ENCODE results near the gene DHH. TPM values are rescaled to one million over a fixed set of nuclear protein-coding genes. Genes with fewer than 3 reads are reported as not detected.
A peak's percentile ranks its signal among the peaks of the same experiment; 100 is the strongest.

Gene DHH
- total and polyA plus RNA-seq, 10 of the 15 experiments (the other 5 are each of a cell fraction or from before 2014, with no cell fraction given), result 0.01 TPM; not detected in 9

DNA sequence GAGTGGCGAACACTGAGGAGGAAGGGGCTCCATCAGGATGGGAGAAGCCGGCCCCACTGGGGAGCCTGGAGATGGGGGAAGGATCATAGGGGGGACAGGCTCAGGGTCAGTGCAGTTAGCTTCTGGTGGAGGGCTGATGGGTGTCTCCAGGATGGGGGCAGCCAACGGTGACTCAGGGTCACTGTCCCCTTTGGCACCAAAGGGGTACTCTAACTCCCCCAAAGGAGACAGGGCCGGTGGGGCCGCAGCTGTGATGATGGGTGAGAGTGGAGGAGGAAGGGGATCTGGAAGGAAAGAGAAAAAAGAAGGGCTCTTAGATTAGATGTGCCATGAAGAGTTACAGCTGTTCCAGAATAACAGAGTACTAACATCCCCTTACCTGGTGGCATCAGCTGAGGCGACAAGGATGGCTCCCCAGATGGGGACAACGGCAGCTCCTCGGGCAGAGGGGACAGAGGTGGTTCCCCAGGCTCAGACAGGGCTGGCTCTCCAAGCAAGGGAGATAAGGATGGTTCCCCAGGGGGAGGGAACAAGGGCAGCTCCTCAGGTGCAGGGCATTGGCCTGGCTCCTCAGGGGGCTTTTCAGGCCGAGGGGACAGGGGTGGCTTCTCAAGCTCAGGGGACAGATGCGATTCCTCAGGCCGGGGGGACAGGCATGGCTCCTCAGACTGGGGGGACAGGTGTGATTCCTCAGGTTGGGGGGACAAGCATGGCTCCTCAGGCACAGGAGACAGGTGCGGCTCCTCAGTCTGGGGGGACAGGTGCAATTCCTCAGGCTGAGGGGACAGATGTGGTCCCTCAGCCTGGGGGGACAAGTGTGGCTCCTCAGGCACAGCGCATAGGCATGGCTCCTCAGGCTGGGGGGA, 43.9 kb downstream of the DHH start:
- ChIA-PET POLR2A (interaction anchor here (1.0 kb wide), 1 partner anchor 13 kb away, joined by 3 read pairs; no protein-coding TSS in a partner anchor), RAD21 (ENCODE audit: unreplicated experiment) (no interaction called here), SMC1A (ENCODE audit: uncharacterized antibody, unreplicated experiment) (no interaction called here), CTCF (no interaction called here)
- no peak overlapping the region for H3K4me2 ChIP-seq (ENCODE audit: control insufficient read depth, insufficient read depth)
- ATAC-seq (no peak), DNase-seq (ENCODE audit: low read depth, low spot score) (no peak), FAIRE-seq (no peak)
- intact Hi-C loops (cut with micrococcal nuclease; ENCODE audit: unreplicated experiment), result no loop called here
- no peak overlapping the region for H3K4me3 ChIP-seq
- H3K9ac ChIP-seq (ENCODE audit: control insufficient read depth, insufficient read depth, low read length), result no peak overlapping the region
- no TSS peak for BruUV-seq (replicated peaks)
- no peak overlapping the region for H3K27ac ChIP-seq (ENCODE audit: control insufficient read depth, insufficient read depth)
- 95% methylated on average over 13 of the region's 13 CpGs for WGBS (ENCODE audit: insufficient coverage, insufficient replicate concordance, low lambda C conversion rate, missing lambda C conversion rate)
- H3K9me3 ChIP-seq (replicated peaks; ENCODE audit: control insufficient read depth, insufficient read depth, low read length), result no peaks in the 10 kb centered on the region
- TF ChIP-seq POLR2A (IDR thresholded peaks at IDR 0.05; ENCODE audit: low read depth, low read length) (0 out of 2 replicates have a peak, but pooled peaks have one; percentile 33), GABPA (IDR thresholded peaks at IDR 0.05; ENCODE audit: low read depth) (no peak), PAX5 (IDR thresholded peaks at IDR 0.05; ENCODE audit: borderline replicate concordance, low read depth, low read length) (no peak), TCF12 (IDR thresholded peaks at IDR 0.05; ENCODE audit: low read depth, low read length) (no peak), RAD51 (IDR thresholded peaks at IDR 0.05) (no peak), DPF2 (IDR thresholded peaks at IDR 0.05) (no peak)
- H4K20me1 ChIP-seq (ENCODE audit: control insufficient read depth, insufficient read depth), result peaks cover 20% of the 10 kb centered on the region
- peaks cover 49 to 71% of the 10 kb centered on the region in 2 experiments for H3K36me3 ChIP-seq (ENCODE audit: control insufficient read depth in 2 of 2, insufficient read depth in 2 of 2, low read length in 1 of 2)
- H3K79me2 ChIP-seq (ENCODE audit: control insufficient read depth, insufficient read depth, low read length), result peaks cover 16% of the 10 kb centered on the region
- H2AFZ ChIP-seq (ENCODE audit: control insufficient read depth, low read depth, low read length), result no peak overlapping the region
- in situ Hi-C loops (cut with MboI), result no loop called here
- no peaks in the 10 kb centered on the region for H3K4me1 ChIP-seq (ENCODE audit: control insufficient read depth, insufficient read depth, low read length)
- no peaks in the 10 kb centered on the region for H3K27me3 ChIP-seq (replicated peaks in 1 of 2; ENCODE audit: control insufficient read depth in 2 of 2, insufficient read depth in 2 of 2, low read length in 1 of 2)

GRCh38 chr12:49049566-49050224, 44.9 kb downstream of the DHH start:
- WGBS (ENCODE audit: insufficient coverage, insufficient replicate concordance, low lambda C conversion rate, missing lambda C conversion rate), result 95% methylated on average over 20 of the region's 20 CpGs
- CTCF ChIA-PET, result interaction anchor here (1.7 kb wide), 1 partner anchor 12 kb away, joined by 4 read pairs; no protein-coding TSS in a partner anchor
- intact Hi-C loops (cut with micrococcal nuclease; ENCODE audit: unreplicated experiment) (no loop called here), in situ Hi-C loops (cut with MboI) (no loop called here)
- no peaks in the 10 kb centered on the region for H3K4me1 ChIP-seq (ENCODE audit: control insufficient read depth, insufficient read depth, low read length)
- BruUV-seq (replicated peaks), result no TSS peak
- no peak for FAIRE-seq
- H3K9ac ChIP-seq (ENCODE audit: control insufficient read depth, insufficient read depth, low read length), result no peak overlapping the region
- no peak overlapping the region for H3K4me3 ChIP-seq
- TF ChIP-seq POLR2A (IDR thresholded peaks at IDR 0.05; ENCODE audit: low read depth, low read length) (0 out of 2 replicates have a peak, but pooled peaks have one; percentile 32), JUNB (IDR thresholded peaks at IDR 0.05) (no peak), SUPT20H (IDR thresholded peaks at IDR 0.05; ENCODE audit: borderline replicate concordance, control insufficient read depth, low read depth, low read length) (no peak), KAT2A (conservative IDR thresholded peaks at IDR 0.05; ENCODE audit: control insufficient read depth, low read depth, low read length) (no peak)
- TF ChIP-seq, protein P1, sequence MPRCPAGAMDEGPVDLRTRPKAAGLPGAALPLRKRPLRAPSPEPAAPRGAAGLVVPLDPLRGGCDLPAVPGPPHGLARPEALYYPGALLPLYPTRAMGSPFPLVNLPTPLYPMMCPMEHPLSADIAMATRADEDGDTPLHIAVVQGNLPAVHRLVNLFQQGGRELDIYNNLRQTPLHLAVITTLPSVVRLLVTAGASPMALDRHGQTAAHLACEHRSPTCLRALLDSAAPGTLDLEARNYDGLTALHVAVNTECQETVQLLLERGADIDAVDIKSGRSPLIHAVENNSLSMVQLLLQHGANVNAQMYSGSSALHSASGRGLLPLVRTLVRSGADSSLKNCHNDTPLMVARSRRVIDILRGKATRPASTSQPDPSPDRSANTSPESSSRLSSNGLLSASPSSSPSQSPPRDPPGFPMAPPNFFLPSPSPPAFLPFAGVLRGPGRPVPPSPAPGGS (IDR thresholded peaks at IDR 0.05; ENCODE audit: borderline replicate concordance, insufficient read depth, low read depth, low read length, poor library complexity, severe bottlenecking), result peak; percentile 90
- SMC1A ChIA-PET (ENCODE audit: uncharacterized antibody, unreplicated experiment), result no interaction called here
- peaks cover 12% of the 10 kb centered on the region for H4K20me1 ChIP-seq (ENCODE audit: control insufficient read depth, insufficient read depth)
- no peak overlapping the region for H3K4me2 ChIP-seq (ENCODE audit: control insufficient read depth, insufficient read depth)
- DNase-seq (ENCODE audit: low read depth, low spot score), result no peak
- H3K27ac ChIP-seq (ENCODE audit: control insufficient read depth, insufficient read depth), result no peak overlapping the region
- H3K79me2 ChIP-seq (ENCODE audit: control insufficient read depth, insufficient read depth, low read length), result peaks cover 6% of the 10 kb centered on the region
- H3K27me3 ChIP-seq (replicated peaks in 1 of 2; ENCODE audit: control insufficient read depth in 2 of 2, insufficient read depth in 2 of 2, low read length in 1 of 2), result no peaks in the 10 kb centered on the region
- POLR2A ChIA-PET, result interaction anchor here (0.6 kb wide), 1 partner anchor 13 kb away, joined by 4 read pairs; no protein-coding TSS in a partner anchor
- no peaks in the 10 kb centered on the region for H3K9me3 ChIP-seq (replicated peaks; ENCODE audit: control insufficient read depth, insufficient read depth, low read length)
- no peak for ATAC-seq
- H3K36me3 ChIP-seq (ENCODE audit: control insufficient read depth in 2 of 2, insufficient read depth in 2 of 2, low read length in 1 of 2), result peaks cover 49 to 74% of the 10 kb centered on the region in 2 experiments
- RAD21 ChIA-PET (ENCODE audit: unreplicated experiment), result no interaction called here
- H2AFZ ChIP-seq (ENCODE audit: control insufficient read depth, low read depth, low read length), result no peak overlapping the region
